PC-3 (cell line): ENCODE results near the gene FBXO11. TPM values are rescaled to one million over a fixed set of nuclear protein-coding genes. Genes with fewer than 3 reads are reported as not detected.
A peak's percentile ranks its signal among the peaks of the same experiment; 100 is the strongest.

Experiments
- ATAC-seq: fragments of 200-7000 bp; cut with Tn5 transposase; 2 replicates; pipeline ENCODE4 v1.9.1; 2020; ENCODE audit warnings: mild to moderate bottlenecking, moderate library complexity
- BruUV-seq: library from RNA; stranded (reverse); fragments of 400-500 nt; replicated peaks from 2 replicates; lab custom pipeline; 2021; lab: Mats Ljungman, UMichigan
- CTCF ChIA-PET: fragments of 300-600 bp; sonication (Branson Sonifier 250); formaldehyde crosslinking; loops from one replicate; lab custom pipeline; 2022; ENCODE audit warnings: antibody characterized with exemption; lab: Charles Lee
- POLR2A ChIA-PET: fragments of 300-600 bp; sonication (Branson Sonifier 250); formaldehyde crosslinking; loops from one replicate; lab custom pipeline; 2022; ENCODE audit warnings: antibody characterized with exemption; ENCODE audit not compliant: unreplicated experiment; lab: Charles Lee
- DNase-seq: peaks from one replicate; pipeline ENCODE4 v3.0.0-alpha.2; 2015
- H2AFZ ChIP-seq: fragments of 300-600 bp; sonication (generic); 2 replicates; pipeline ENCODE4 v1.6.0; 2016; ENCODE audit warnings: antibody characterized with exemption, low read length
- H3F3A ChIP-seq: fragments of 300-600 bp; sonication (generic); one replicate; pipeline ENCODE4 v1.6.0; 2017; ENCODE audit warnings: antibody characterized with exemption, low read length, control low read depth, mild to moderate bottlenecking; ENCODE audit not compliant: unreplicated experiment
- H3K27ac ChIP-seq: fragments of 300-600 bp; sonication (generic); 2 replicates; pipeline ENCODE4 v1.5.1; 2016; ENCODE audit warnings: mild to moderate bottlenecking, low read length
- H3K27me3 ChIP-seq: fragments of 300-600 bp; sonication (generic); 2 replicates; pipeline ENCODE4 v1.6.1; 2016; ENCODE audit warnings: low read length, mixed read lengths
- H3K36me3 ChIP-seq: fragments of 300-600 bp; sonication (generic); 2 replicates; pipeline ENCODE4 v1.6.1; 2016; ENCODE audit warnings: low read depth, mixed run types, low read length, mixed read lengths
- H3K4me1 ChIP-seq: fragments of 300-600 bp; sonication (generic); 2 replicates; pipeline ENCODE4 v1.5.1; 2016; ENCODE audit warnings: low read length; ENCODE audit not compliant: insufficient read depth
- H3K4me2 ChIP-seq: fragments of 300-600 bp; sonication (generic); 2 replicates; pipeline ENCODE4 v1.6.0; 2016; ENCODE audit warnings: low read length
- H3K4me3 ChIP-seq: fragments of 300-600 bp; sonication (generic); 2 replicates; pipeline ENCODE4 v1.5.1; 2016; ENCODE audit warnings: mild to moderate bottlenecking, low read length, mixed read lengths
- H3K79me2 ChIP-seq: fragments of 300-600 bp; sonication (generic); 2 replicates; pipeline ENCODE4 v1.6.1; 2017; ENCODE audit warnings: low read length, mixed read lengths
- H3K9ac ChIP-seq: fragments of 300-600 bp; sonication (generic); 2 replicates; pipeline ENCODE4 v1.6.0; 2016; ENCODE audit warnings: mild to moderate bottlenecking, low read length
- H3K9me2 ChIP-seq: fragments of 300-600 bp; sonication (generic); replicated peaks from 2 replicates; pipeline ENCODE4 v1.6.1; 2016; ENCODE audit warnings: mixed run types, low read length, mixed read lengths
- H3K9me3 ChIP-seq: fragments of 300-600 bp; sonication (generic); 2 replicates; pipeline ENCODE4 v1.6.1; 2016; ENCODE audit warnings: low read length, mixed read lengths
- H4K20me1 ChIP-seq: fragments of 300-600 bp; sonication (generic); 2 replicates; pipeline ENCODE4 v1.6.1; 2016; ENCODE audit warnings: low read length, mixed read lengths
- EZH2 ChIP-seq: fragments of 300-600 bp; sonication (generic); IDR thresholded peaks from one replicate; pipeline ENCODE4 v1.6.1; 2017; ENCODE audit warnings: antibody characterized with exemption, mild to moderate bottlenecking, low read length; ENCODE audit not compliant: unreplicated experiment
- EZH2phosphoT487 ChIP-seq: fragments of 300-600 bp; sonication (generic); IDR thresholded peaks from 2 replicates; pipeline ENCODE4 v1.6.1; 2018; ENCODE audit warnings: mild to moderate bottlenecking, antibody characterized with exemption, low read length, borderline replicate concordance
- intact Hi-C: fragments of 100-400 bp; cut with micrococcal nuclease; formaldehyde crosslinking; loops from 2 replicates; pipeline ENCODE4 v1.9.0; 2023
- total RNA-seq: library from RNA; depleted of rRNA; stranded (reverse); fragments of >200 nt; gene quantifications from 2 replicates; pipeline ENCODE4 v1.2.3, GENCODE V29; 2014
- TF ChIP-seq, protein P1 (sequence below): fragments of 300-600 bp; sonication (generic); conservative IDR thresholded peaks from 2 replicates; pipeline ENCODE4 v1.5.1; 2017; ENCODE audit warnings: antibody characterized with exemption, low read depth, mild to moderate bottlenecking, low read length

FBXO11 gene
- total RNA-seq, 1 experiment from 2014 or later = 34.8 TPM

DNA sequence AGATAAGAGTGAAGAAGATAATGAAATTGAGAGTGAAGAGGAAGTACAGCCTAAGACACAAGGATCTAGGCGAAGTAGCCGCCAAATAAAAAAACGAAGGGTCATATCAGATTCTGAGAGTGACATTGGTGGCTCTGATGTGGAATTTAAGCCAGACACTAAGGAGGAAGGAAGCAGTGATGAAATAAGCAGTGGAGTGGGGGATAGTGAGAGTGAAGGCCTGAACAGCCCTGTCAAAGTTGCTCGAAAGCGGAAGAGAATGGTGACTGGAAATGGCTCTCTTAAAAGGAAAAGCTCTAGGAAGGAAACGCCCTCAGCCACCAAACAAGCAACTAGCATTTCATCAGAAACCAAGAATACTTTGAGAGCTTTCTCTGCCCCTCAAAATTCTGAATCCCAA, 107.7 kb downstream of the FBXO11 start:
- Histone ChIP-seq H3K4me3 (no peak overlapping the region), H3K27ac (no peak overlapping the region), H3K9me3 (no peaks in the 10 kb centered on the region), H3K4me1 (no peaks in the 10 kb centered on the region), H3F3A (no peaks in the 10 kb centered on the region), H2AFZ (no peak overlapping the region), H3K79me2 (peaks cover 24% of the 10 kb centered on the region; the same call in 1 of the 2 replicates), H3K4me2 (no peak overlapping the region), H3K9ac (no peak overlapping the region), H3K36me3 (peaks cover 79% of the 10 kb centered on the region), H3K27me3 (no peaks in the 10 kb centered on the region), H4K20me1 (peaks cover 5% of the 10 kb centered on the region; the same call in 1 of the 2 replicates), H3K9me2 (no peaks in the 10 kb centered on the region)
- DNase-seq (no peak), ATAC-seq (no peak)
- ChIA-PET POLR2A (no interaction called here), CTCF (no interaction called here)
- TF ChIP-seq, protein P1, sequence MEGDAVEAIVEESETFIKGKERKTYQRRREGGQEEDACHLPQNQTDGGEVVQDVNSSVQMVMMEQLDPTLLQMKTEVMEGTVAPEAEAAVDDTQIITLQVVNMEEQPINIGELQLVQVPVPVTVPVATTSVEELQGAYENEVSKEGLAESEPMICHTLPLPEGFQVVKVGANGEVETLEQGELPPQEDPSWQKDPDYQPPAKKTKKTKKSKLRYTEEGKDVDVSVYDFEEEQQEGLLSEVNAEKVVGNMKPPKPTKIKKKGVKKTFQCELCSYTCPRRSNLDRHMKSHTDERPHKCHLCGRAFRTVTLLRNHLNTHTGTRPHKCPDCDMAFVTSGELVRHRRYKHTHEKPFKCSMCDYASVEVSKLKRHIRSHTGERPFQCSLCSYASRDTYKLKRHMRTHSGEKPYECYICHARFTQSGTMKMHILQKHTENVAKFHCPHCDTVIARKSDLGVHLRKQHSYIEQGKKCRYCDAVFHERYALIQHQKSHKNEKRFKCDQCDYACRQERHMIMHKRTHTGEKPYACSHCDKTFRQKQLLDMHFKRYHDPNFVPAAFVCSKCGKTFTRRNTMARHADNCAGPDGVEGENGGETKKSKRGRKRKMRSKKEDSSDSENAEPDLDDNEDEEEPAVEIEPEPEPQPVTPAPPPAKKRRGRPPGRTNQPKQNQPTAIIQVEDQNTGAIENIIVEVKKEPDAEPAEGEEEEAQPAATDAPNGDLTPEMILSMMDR = no peak
- no peak for TF ChIP-seq EZH2phosphoT487
- no peak for TF ChIP-seq EZH2
- BruUV-seq = no TSS peak
- intact Hi-C loops = no loop called here

DNA sequence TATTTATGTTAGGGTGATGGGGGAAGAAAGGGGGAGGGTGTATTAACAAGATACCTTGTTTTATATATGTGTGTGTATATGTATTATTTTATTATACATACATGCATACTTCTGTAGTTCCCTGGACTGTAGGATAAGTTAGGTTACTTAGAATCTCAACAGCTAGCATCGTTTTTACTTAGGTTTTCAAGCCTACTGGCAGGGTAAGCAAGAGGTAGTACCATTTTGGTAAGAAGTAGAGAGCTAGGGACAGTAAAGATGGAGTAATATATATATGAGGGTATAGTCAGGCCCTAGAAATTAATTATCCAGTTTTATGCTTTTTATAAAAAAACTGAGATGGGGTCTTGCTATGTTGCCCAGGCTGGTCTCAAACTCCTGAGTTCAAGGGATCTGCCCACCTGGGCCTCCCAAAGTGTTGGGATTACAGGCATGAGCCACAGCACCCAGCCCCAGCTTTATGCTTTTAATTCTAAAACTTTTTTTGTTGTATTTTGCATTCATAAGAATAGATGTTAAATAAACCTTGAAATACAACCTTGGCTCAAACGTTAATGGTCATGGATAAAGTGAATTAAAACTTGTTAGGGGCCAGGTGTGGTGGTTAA, 110.1 kb downstream of the FBXO11 start:
- peaks cover 26% of the 10 kb centered on the region for H3K79me2 ChIP-seq
- intact Hi-C loops = no loop called here
- H3K27ac ChIP-seq = no peak overlapping the region
- no TSS peak for BruUV-seq
- ATAC-seq (no peak), DNase-seq (no peak)
- H4K20me1 ChIP-seq = peaks cover 5% of the 10 kb centered on the region
- no peak overlapping the region for H3K9ac ChIP-seq
- no peaks in the 10 kb centered on the region for H3K4me1 ChIP-seq
- H3K9me2 ChIP-seq = no peaks in the 10 kb centered on the region
- ChIA-PET POLR2A (no interaction called here), CTCF (no interaction called here)
- H3F3A ChIP-seq = no peaks in the 10 kb centered on the region
- H3K4me3 ChIP-seq = no peak overlapping the region
- H3K36me3 ChIP-seq = peaks cover 60% of the 10 kb centered on the region
- H2AFZ ChIP-seq = no peak overlapping the region
- H3K27me3 ChIP-seq = no peaks in the 10 kb centered on the region
- no peaks in the 10 kb centered on the region for H3K9me3 ChIP-seq
- H3K4me2 ChIP-seq = no peak overlapping the region
- TF ChIP-seq, protein P1 = no peak
- TF ChIP-seq EZH2 (no peak), EZH2phosphoT487 (no peak)

DNA sequence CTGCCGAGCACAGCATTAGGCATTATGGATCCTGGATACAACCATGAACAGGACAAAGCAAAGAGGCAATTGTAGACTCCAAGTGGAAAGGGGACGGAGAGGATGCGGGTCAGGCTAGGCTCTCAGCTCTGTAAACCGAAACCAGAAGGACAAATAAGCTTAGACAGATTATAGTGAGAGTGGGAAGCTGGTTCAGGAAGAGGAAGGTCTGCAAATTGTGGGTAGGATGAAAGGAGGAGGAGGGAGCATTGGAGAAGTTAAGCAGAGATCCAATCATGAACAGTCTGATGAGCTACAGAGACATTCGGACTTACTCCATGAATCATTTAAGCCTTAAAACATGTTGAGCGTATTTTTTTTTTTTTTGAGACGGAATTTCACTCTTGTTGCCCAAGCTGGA, 120.3 kb downstream of the FBXO11 start:
- H3K9ac ChIP-seq = no peak overlapping the region
- H4K20me1 ChIP-seq = peaks cover 60% of the 10 kb centered on the region
- no peaks in the 10 kb centered on the region for H3K9me2 ChIP-seq
- ChIA-PET CTCF (no interaction called here), POLR2A (no interaction called here)
- intact Hi-C loops = no loop called here
- H2AFZ ChIP-seq = no peak overlapping the region
- no TSS peak for BruUV-seq
- peaks cover 77% of the 10 kb centered on the region for H3K79me2 ChIP-seq
- peak overlapping the region; percentile 90 for H3K4me2 ChIP-seq
- H3F3A ChIP-seq = no peaks in the 10 kb centered on the region
- H3K4me1 ChIP-seq = peaks cover 28% of the 10 kb centered on the region
- no peaks in the 10 kb centered on the region for H3K9me3 ChIP-seq
- H3K27me3 ChIP-seq = no peaks in the 10 kb centered on the region
- peaks cover 21% of the 10 kb centered on the region for H3K36me3 ChIP-seq
- no peak overlapping the region for H3K27ac ChIP-seq
- peak overlapping the region; percentile 79 for H3K4me3 ChIP-seq
- TF ChIP-seq, protein P1 = no peak
- TF ChIP-seq EZH2 (no peak), EZH2phosphoT487 (no peak)
- no peak for ATAC-seq
- no peak for DNase-seq
